HepG2 (cell line): Measurements from ENCODE around the gene ZNF282. TPM values are rescaled to one million over a fixed set of nuclear protein-coding genes. Genes with fewer than 3 reads are reported as not detected.

Experiments
- ATAC-seq: fragments of 200-7000 bp; cut with Tn5 transposase; 3 replicates; pipeline ENCODE4 v1.9.1; 2020; ENCODE audit warnings: mild to moderate bottlenecking, moderate library complexity
- BruUV-seq: library from RNA; stranded (reverse); fragments of 400-500 nt; replicated peaks from 2 replicates; lab custom pipeline; 2021; lab: Mats Ljungman, UMichigan
- CTCF ChIA-PET: fragments of 300-600 bp; formaldehyde crosslinking; extraction: SDS; loops from one replicate; lab custom pipeline; 2021; ENCODE audit warnings: low total read pairs, inconsistent platforms, low intra/inter-chr PET ratio; lab: Yijun Ruan, JAX
- POLR2A ChIA-PET: fragments of 350-600 bp; sonication (Branson Sonifier 250); formaldehyde crosslinking; loops from one replicate; lab custom pipeline; 2020; ENCODE audit warnings: antibody characterized with exemption, inconsistent platforms; lab: Yijun Ruan, JAX
- DNase-seq: peaks from one replicate; pipeline ENCODE4 v3.0.0-alpha.2; 2015; ENCODE audit warnings: low spot score
- FAIRE-seq: peaks from 3 replicates; lab custom pipeline; 2011; peaks lifted over from hg19 to GRCh38; lab: Jason Lieb, UNC
- H2AFZ ChIP-seq: one replicate; pipeline ENCODE4 v1.6.1; 2011; ENCODE audit warnings: low read length, inconsistent platforms
- H3K27ac ChIP-seq: fragments of 300-600 bp; 3 replicates; pipeline ENCODE4 v1.8.0; 2011; ENCODE audit warnings: mixed run types, mild to moderate bottlenecking, mixed read lengths, low read length, inconsistent platforms; ENCODE audit not compliant: insufficient read depth; ENCODE audit errors: extremely low read length
- H3K27me3 ChIP-seq, 2 experiments: fragments of 200-600 bp in 1 of 2; 2 replicates in 1 of 2; 3 replicates in 1 of 2; pipeline versions ENCODE4 v1.6.0 to v1.8.0; 2011; ENCODE audit warnings: low read length in 2 of 2, mild to moderate bottlenecking in 2 of 2, moderate library complexity in 2 of 2, inconsistent platforms in 1 of 2; ENCODE audit not compliant: insufficient read depth in 2 of 2, control insufficient read depth in 1 of 2
- H3K36me3 ChIP-seq, 2 experiments: fragments of 200-600 bp in 1 of 2; replicated peaks in 1 of 2; 2 replicates in 1 of 2; 3 replicates in 1 of 2; pipeline versions ENCODE4 v1.5.1 to v1.8.0; 2011; ENCODE audit warnings: low read length in 2 of 2, inconsistent platforms in 1 of 2; ENCODE audit not compliant: insufficient read depth in 2 of 2, control insufficient read depth in 1 of 2
- H3K4me1 ChIP-seq: 2 replicates; pipeline ENCODE4 v1.5.1; 2012; ENCODE audit warnings: low read length, inconsistent platforms; ENCODE audit not compliant: insufficient read depth
- H3K4me2 ChIP-seq: 2 replicates; pipeline ENCODE4 v1.6.0; 2011; ENCODE audit warnings: low read depth, low read length, inconsistent platforms
- H3K4me3 ChIP-seq, 3 experiments: fragments of 200-600 bp in 1 of 3; sonication (generic), shearing (Covaris generic) in 1 of 3; replicated peaks in 1 of 3; 2 replicates each; pipeline ENCODE4 v1.5.1; 2011 to 2016; ENCODE audit warnings: low read length in 3 of 3, inconsistent platforms in 2 of 3, low read depth in 2 of 3, mild to moderate bottlenecking in 2 of 3, control low read depth in 1 of 3, mixed read lengths in 1 of 3; ENCODE audit not compliant: insufficient read depth in 1 of 3
- H3K79me2 ChIP-seq: one replicate; pipeline ENCODE4 v1.6.1; 2011; ENCODE audit warnings: low read length, inconsistent platforms; ENCODE audit not compliant: insufficient read depth
- H3K9ac ChIP-seq: 2 replicates; pipeline ENCODE4 v1.6.0; 2011; ENCODE audit warnings: mild to moderate bottlenecking, low read depth, low read length, inconsistent platforms; ENCODE audit not compliant: insufficient read depth
- H3K9me3 ChIP-seq: 2 replicates; pipeline ENCODE4 v1.5.1; 2012; ENCODE audit warnings: mild to moderate bottlenecking, low read length
- H4K20me1 ChIP-seq: 2 replicates; pipeline ENCODE4 v1.6.0; 2011; ENCODE audit warnings: inconsistent platforms, mild to moderate bottlenecking, low read length, moderate library complexity; ENCODE audit not compliant: insufficient read depth
- FOXO1 ChIP-seq: sonication (generic); formaldehyde crosslinking; IDR thresholded peaks from 2 replicates; pipeline ENCODE4 v1.4.0; 2020; ENCODE audit warnings: missing genetic modification reagents
- MAX ChIP-seq: IDR thresholded peaks from 2 replicates; pipeline ENCODE4 v1.6.1; 2012; ENCODE audit warnings: inconsistent platforms
- MYNN ChIP-seq: sonication (generic); formaldehyde crosslinking; IDR thresholded peaks from 2 replicates; pipeline ENCODE4 v1.4.0; 2020; ENCODE audit warnings: mild to moderate bottlenecking, low read depth, missing genetic modification reagents
- NCOA1 ChIP-seq: sonication (generic); formaldehyde crosslinking; IDR thresholded peaks from 2 replicates; pipeline ENCODE4 v1.9.0; 2021; ENCODE audit warnings: missing genetic modification reagents
- SMAD1 ChIP-seq: sonication (generic); formaldehyde crosslinking; IDR thresholded peaks from 2 replicates; pipeline ENCODE4 v1.4.0; 2020; ENCODE audit warnings: missing genetic modification reagents, low read depth, mild to moderate bottlenecking, borderline replicate concordance
- ZNF143 ChIP-seq: sonication (generic); formaldehyde crosslinking; IDR thresholded peaks from 2 replicates; pipeline ENCODE4 v1.4.0; 2020; ENCODE audit warnings: missing genetic modification reagents
- ZNF546 ChIP-seq: sonication (generic); formaldehyde crosslinking; conservative IDR thresholded peaks from 2 replicates; pipeline ENCODE4 v1.8.1; 2023; ENCODE audit warnings: mild to moderate bottlenecking, missing genetic modification reagents
- ZNF839 ChIP-seq: sonication (generic); formaldehyde crosslinking; IDR thresholded peaks from 2 replicates; pipeline ENCODE4 v1.4.0; 2020; ENCODE audit warnings: missing genetic modification reagents, mild to moderate bottlenecking, borderline replicate concordance
- ZSCAN12 ChIP-seq: sonication (generic); formaldehyde crosslinking; IDR thresholded peaks from 2 replicates; pipeline ENCODE4 v1.9.0; 2021; ENCODE audit warnings: mild to moderate bottlenecking, missing genetic modification reagents
- ZSCAN31 ChIP-seq: sonication (generic); formaldehyde crosslinking; IDR thresholded peaks from 2 replicates; pipeline ENCODE4 v1.5.0; 2020; ENCODE audit warnings: low read depth, mild to moderate bottlenecking, missing genetic modification reagents
- WGBS: methylation state at CpG from one replicate; pipeline ENCODE4 v1.1.6; 2017; ENCODE audit warnings: low lambda C conversion rate; 5-methylcytosine and 5-hydroxymethylcytosine counted together
- in situ Hi-C: cut with HindIII; loops from 2 replicates; pipeline ENCODE4 v1.10.0; 2017; ENCODE audit warnings: low pct_unique_long_range_greater_than_20kb; ENCODE audit not compliant: extremely low pct_ligation_motif_present
- intact Hi-C: fragments of 100-400 bp; cut with micrococcal nuclease; formaldehyde crosslinking; loops from one replicate; pipeline ENCODE4 v1.10.0; 2022; ENCODE audit not compliant: unreplicated experiment
- polyA plus RNA-seq, 8 experiments: library from polyadenylated mRNA; depleted of rRNA in 3 of 8; stranded (reverse) in 7 of 8; unstranded in 1 of 8; fragments of >200 nt; fragmentation: Illumina TruSeq in 4 of 8; extraction: Trizol in 4 of 8; gene quantifications; 2 replicates each; pipeline versions ENCODE4 v1.2.1 to v1.2.3, GENCODE V29; 2011 to 2016; ENCODE audit warnings: low read depth in 4 of 8, missing spikeins in 1 of 8, mixed read lengths in 1 of 8; ENCODE audit not compliant: insufficient read depth in 1 of 8
- total RNA-seq, 5 experiments: library from RNA; depleted of rRNA; stranded (reverse); fragments of >200 nt; fragmentation: Illumina TruSeq; extraction: Trizol; gene quantifications; 2 replicates each; pipeline ENCODE4 v1.2.3, GENCODE V29; 2016; ENCODE audit warnings: low read depth in 1 of 5
- TF ChIP-seq, protein P1 (sequence below): sonication (generic); formaldehyde crosslinking; IDR thresholded peaks from 2 replicates; pipeline ENCODE4 v1.8.0; 2022; ENCODE audit warnings: mild to moderate bottlenecking, missing genetic modification reagents, moderate library complexity

ZNF282 gene
- total and polyA plus RNA-seq, 2 of the 13 experiments (the other 11 are each of a cell fraction or from before 2014, with no cell fraction given), result 9.1 to 20.9 TPM

DNA sequence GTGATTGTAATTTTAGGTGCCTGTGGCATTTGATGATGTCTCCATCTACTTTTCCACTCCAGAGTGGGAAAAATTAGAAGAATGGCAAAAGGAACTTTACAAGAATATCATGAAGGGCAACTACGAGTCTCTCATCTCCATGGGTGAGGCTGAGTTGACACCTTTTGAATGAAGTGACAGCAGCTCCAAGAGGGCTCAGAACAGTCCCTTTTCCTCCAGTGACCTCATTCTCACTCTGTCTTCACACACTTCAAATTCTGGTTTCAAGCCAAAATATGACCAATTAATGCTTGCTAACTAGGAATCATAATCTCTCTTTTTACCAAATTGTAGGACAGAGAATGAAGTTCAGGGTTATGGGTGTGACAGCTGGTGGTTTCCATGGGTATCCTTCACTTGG, 29.2 kb upstream of the ZNF282 start:
- no peaks in the 10 kb centered on the region for H3K79me2 ChIP-seq
- H2AFZ ChIP-seq, result no peak overlapping the region
- intact Hi-C loops, result no loop called here
- ChIA-PET CTCF (no interaction called here), POLR2A (no interaction called here)
- no peak overlapping the region for H3K4me2 ChIP-seq
- no peaks in the 10 kb centered on the region for H3K9me3 ChIP-seq
- H3K27me3 ChIP-seq, result no peaks in the 10 kb centered on the region
- no peak overlapping the region for H3K27ac ChIP-seq
- H3K9ac ChIP-seq, result no peak overlapping the region
- BruUV-seq, result no TSS peak
- H4K20me1 ChIP-seq, result no peaks in the 10 kb centered on the region
- WGBS, result 90% methylated on average over 1 of the region's 1 CpG
- FAIRE-seq (no peak), DNase-seq (no peak), ATAC-seq (no peak)
- peaks cover 20 to 51% of the 10 kb centered on the region in 2 experiments for H3K36me3 ChIP-seq
- H3K4me3 ChIP-seq, result no peak overlapping the region
- no peaks in the 10 kb centered on the region for H3K4me1 ChIP-seq
- TF ChIP-seq, protein P1, sequence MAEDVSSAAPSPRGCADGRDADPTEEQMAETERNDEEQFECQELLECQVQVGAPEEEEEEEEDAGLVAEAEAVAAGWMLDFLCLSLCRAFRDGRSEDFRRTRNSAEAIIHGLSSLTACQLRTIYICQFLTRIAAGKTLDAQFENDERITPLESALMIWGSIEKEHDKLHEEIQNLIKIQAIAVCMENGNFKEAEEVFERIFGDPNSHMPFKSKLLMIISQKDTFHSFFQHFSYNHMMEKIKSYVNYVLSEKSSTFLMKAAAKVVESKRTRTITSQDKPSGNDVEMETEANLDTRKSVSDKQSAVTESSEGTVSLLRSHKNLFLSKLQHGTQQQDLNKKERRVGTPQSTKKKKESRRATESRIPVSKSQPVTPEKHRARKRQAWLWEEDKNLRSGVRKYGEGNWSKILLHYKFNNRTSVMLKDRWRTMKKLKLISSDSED (CRISPR knock-in tag), result no peak
- TF ChIP-seq ZNF546 (CRISPR knock-in tag) (no peak), ZNF143 (CRISPR knock-in tag) (no peak), MYNN (CRISPR knock-in tag) (no peak)
- TF ChIP-seq, all 625 proteins: peak for 0
- in situ Hi-C loops, result no loop called here

DNA sequence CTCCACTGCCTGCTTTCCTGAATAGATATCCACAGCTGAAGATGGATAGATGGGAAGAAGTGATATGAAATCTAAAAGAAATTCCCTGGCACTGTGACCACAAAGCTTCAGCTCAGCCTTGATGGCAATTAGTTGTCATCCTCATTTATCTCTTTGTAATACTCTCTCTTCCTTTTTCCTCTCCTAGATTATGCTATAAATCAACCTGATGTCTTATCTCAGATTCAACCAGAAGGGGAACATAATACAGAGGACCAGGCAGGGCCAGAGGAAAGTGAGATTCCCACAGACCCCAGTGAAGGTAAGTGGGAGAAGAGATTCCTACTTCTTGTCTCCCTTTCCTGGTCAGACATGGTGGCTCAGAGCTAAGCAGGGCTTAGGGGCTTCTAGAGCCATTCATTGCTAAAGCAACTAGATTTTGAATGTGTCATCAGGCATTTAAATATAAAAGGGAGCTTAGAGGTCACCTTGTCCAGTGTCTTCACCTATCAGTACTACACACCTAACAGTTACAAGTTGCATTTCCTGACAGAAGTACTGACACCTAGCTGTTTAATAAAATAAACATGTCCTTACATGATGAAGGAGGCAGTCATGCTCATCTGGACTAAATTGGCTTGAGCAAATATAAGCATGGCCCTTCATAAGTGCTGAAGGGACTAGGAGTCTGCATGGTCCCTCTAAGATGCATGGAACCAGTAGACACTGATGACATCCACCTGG, 28.6 kb upstream of the ZNF282 start:
- in situ Hi-C loops (no loop called here), intact Hi-C loops (no loop called here)
- ATAC-seq (no peak), DNase-seq (no peak), FAIRE-seq (no peak)
- Histone ChIP-seq H3K27ac (no peak overlapping the region), H2AFZ (no peak overlapping the region), H3K4me2 (no peak overlapping the region), H3K79me2 (no peaks in the 10 kb centered on the region), H3K36me3 (peaks cover 20 to 47% of the 10 kb centered on the region in 2 experiments), H4K20me1 (no peaks in the 10 kb centered on the region), H3K9ac (no peak overlapping the region), H3K27me3 (no peaks in the 10 kb centered on the region)
- ChIA-PET POLR2A (no interaction called here), CTCF (no interaction called here)
- BruUV-seq, result no TSS peak
- TF ChIP-seq SMAD1, result no peak
- no peak for TF ChIP-seq ZSCAN31 (CRISPR knock-in tag)
- no peak for TF ChIP-seq ZSCAN12 (CRISPR knock-in tag)
- TF ChIP-seq MAX, result no peak
- TF ChIP-seq FOXO1 (CRISPR knock-in tag), result no peak
- no peak for TF ChIP-seq NCOA1 (CRISPR knock-in tag)
- TF ChIP-seq ZNF839 (CRISPR knock-in tag), result no peak
- TF ChIP-seq, all 625 proteins: peak for 0
- no peak overlapping the region for H3K4me3 ChIP-seq
- peaks cover 1% of the 10 kb centered on the region; the same call in 1 of the 2 replicates for H3K4me1 ChIP-seq
- no peaks in the 10 kb centered on the region for H3K9me3 ChIP-seq
